GM21423 (cell line): ENCODE measurements around the gene PGBD1.

Experiments
- ATAC-seq: cut with Tn5 transposase; IDR thresholded peaks from one replicate; pipeline ENCODE4 v1.9.1; 2021; ENCODE audit warnings: mild to moderate bottlenecking, moderate library complexity; ENCODE audit not compliant: unreplicated experiment

The PGBD1 gene

GRCh38 chr6:28281288-28282064 lies at the start of gene PGBD1:
Gene PGBD1 (plus strand): TSS chr6:28281572. CDS start chr6:28283814, 2,242 bp downstream.
- peak; percentile 77 for ATAC-seq

- no peak for ATAC-seq
These were observed 48.6 kb upstream of the PGBD1 start for GRCh38 chr6:28232785-28233184.

GRCh38 chr6:28235912-28236452 lies 45.4 kb upstream of the PGBD1 start:
- no peak for ATAC-seq

GRCh38 chr6:28239636-28240035 lies 41.7 kb upstream of the PGBD1 start:
- no peak for ATAC-seq

GRCh38 chr6:28240471-28240870 lies 40.9 kb upstream of the PGBD1 start:
- no peak for ATAC-seq

- ATAC-seq: no peak
These were observed 37.4 kb upstream of the PGBD1 start for GRCh38 chr6:28243946-28244345.

- ATAC-seq: no peak
These were observed 36.0 kb upstream of the PGBD1 start for GRCh38 chr6:28245206-28245941.

- no peak for ATAC-seq
These were observed 32.5 kb upstream of the PGBD1 start for GRCh38 chr6:28248916-28249315.

GRCh38 chr6:28250747-28251146 lies 30.6 kb upstream of the PGBD1 start:
- no peak for ATAC-seq

GRCh38 chr6:28251661-28252008 lies 29.7 kb upstream of the PGBD1 start:
- ATAC-seq: peak; percentile 54

- ATAC-seq: peak; percentile 75
These were observed 29.1 kb upstream of the PGBD1 start, which contains the start of gene ZKSCAN4 for GRCh38 chr6:28252009-28252975. Gene ZKSCAN4 (minus strand): TSS chr6:28252269. CDS start chr6:28251980, 289 bp downstream.

GRCh38 chr6:28254121-28254519 lies 27.3 kb upstream of the PGBD1 start:
- ATAC-seq: no peak

- no peak for ATAC-seq
These were observed 24.3 kb upstream of the PGBD1 start for GRCh38 chr6:28257042-28257441.

- ATAC-seq: no peak
These were observed 22.2 kb upstream of the PGBD1 start, which contains the start of gene NKAPL for GRCh38 chr6:28258877-28259777. Gene NKAPL (plus strand): TSS chr6:28259297. CDS start chr6:28259372, 75 bp downstream.

- ATAC-seq: no peak
These were observed 17.4 kb upstream of the PGBD1 start for GRCh38 chr6:28263922-28264321.

- no peak for ATAC-seq
These were observed 16.5 kb upstream of the PGBD1 start for GRCh38 chr6:28264834-28265401.

- no peak for ATAC-seq
These were observed 14.8 kb upstream of the PGBD1 start for GRCh38 chr6:28266563-28266961.

- peak; percentile 86 for ATAC-seq
These were observed 14.2 kb upstream of the PGBD1 start, which contains the start of gene ZSCAN26 for GRCh38 chr6:28266962-28267694. Gene ZSCAN26 (plus strand): TSS chr6:28267143. CDS start chr6:28271920, 4,777 bp downstream.

- ATAC-seq: no peak
These were observed 13.7 kb upstream of the PGBD1 start for GRCh38 chr6:28267695-28268059.
